HEK293T (cell line): ENCODE data around the gene LSP1.

Experiments used
- ELF4 ChIP-seq: fragments of 450-650 bp; IDR thresholded peaks from 2 replicates; pipeline ENCODE4 v1.6.1; 2017; ENCODE audit warnings: antibody characterized with exemption
- FOXM1 ChIP-seq: fragments of 450-650 bp; IDR thresholded peaks from 2 replicates; pipeline ENCODE4 v1.6.1; 2017; ENCODE audit warnings: mild to moderate bottlenecking, borderline replicate concordance
- L3MBTL2 ChIP-seq: fragments of 450-650 bp; conservative IDR thresholded peaks from 2 replicates; pipeline ENCODE4 v1.6.1; 2016; ENCODE audit warnings: mild to moderate bottlenecking
- TARDBP ChIP-seq: fragments of 450-650 bp; IDR thresholded peaks from 2 replicates; pipeline ENCODE4 v1.6.1; 2016

- TF ChIP-seq FOXM1 (no peak), ELF4 (no peak), L3MBTL2 (no peak), TARDBP (no peak)
These were observed 17.4 kb downstream of the LSP1 start for GRCh38 chr11:1870326-1870696.
